Measurements from ENCODE around the gene PCF11.

GRCh38 chr11:83223457-83223856, 66.5 kb downstream of the PCF11 start:
- no peak for TF ChIP-seq IRF1 (CRISPR knock-in tag; IDR thresholded peaks at IDR 0.05; ENCODE audit: low read depth)
- TF ChIP-seq SRSF9 (IDR thresholded peaks at IDR 0.05; ENCODE audit: borderline replicate concordance, insufficient read depth, low read depth, low read length, poor library complexity, severe bottlenecking) = no peak
- no peak for TF ChIP-seq CTCF (CRISPR knock-in tag; IDR thresholded peaks at IDR 0.05)
- TF ChIP-seq HOXA7 (CRISPR knock-in tag; IDR thresholded peaks at IDR 0.05) = no peak
